Activated naive CD4-positive, alpha-beta T cell treated with anti-CD3 and anti-CD28 coated beads, Interleukin-2, amount 50 U/mL, for 72 hours (primary cell): ENCODE measurements around the gene SLC2A6. TPM values are rescaled to one million over a fixed set of nuclear protein-coding genes. Genes with fewer than 3 reads are reported as not detected.
A peak's percentile ranks its signal among the peaks of the same experiment; 100 is the strongest.

Source experiments
- ATAC-seq, 2 donors: fragments of 150-1000 bp; cut with Tn5 transposase; 2 replicates each; pipeline ENCODE4 v1.10.0; 2021; ENCODE audit warnings: mild to moderate bottlenecking in 2 of 2, moderate library complexity in 2 of 2
- DNase-seq, 2 donors: peaks; one replicate each; pipeline ENCODE4 v3.0.0; 2021 to 2022; ENCODE audit warnings: low spot score in 2 of 2
- H3K27ac Mint-ChIP-seq, 2 donors: one replicate each; pipeline ENCODE4 v1.8.0; 2022; ENCODE audit warnings: mild to moderate bottlenecking in 2 of 2, mixed read lengths in 2 of 2
- H3K36me3 Mint-ChIP-seq, 2 donors: one replicate each; pipeline ENCODE4 v1.8.0; 2022; ENCODE audit warnings: mixed read lengths in 2 of 2
- H3K9me3 Mint-ChIP-seq, 2 donors: one replicate each; pipeline ENCODE4 v1.8.0; 2022; ENCODE audit warnings: mixed read lengths in 2 of 2
- total RNA-seq, 2 donors: library from RNA; stranded (reverse); gene quantifications; one replicate each; pipeline ENCODE4 v1.2.3, GENCODE V29; 2022

SLC2A6 gene
- total RNA-seq, 2 donors from 2014 or later = 1.0 to 1.8 TPM

DNA sequence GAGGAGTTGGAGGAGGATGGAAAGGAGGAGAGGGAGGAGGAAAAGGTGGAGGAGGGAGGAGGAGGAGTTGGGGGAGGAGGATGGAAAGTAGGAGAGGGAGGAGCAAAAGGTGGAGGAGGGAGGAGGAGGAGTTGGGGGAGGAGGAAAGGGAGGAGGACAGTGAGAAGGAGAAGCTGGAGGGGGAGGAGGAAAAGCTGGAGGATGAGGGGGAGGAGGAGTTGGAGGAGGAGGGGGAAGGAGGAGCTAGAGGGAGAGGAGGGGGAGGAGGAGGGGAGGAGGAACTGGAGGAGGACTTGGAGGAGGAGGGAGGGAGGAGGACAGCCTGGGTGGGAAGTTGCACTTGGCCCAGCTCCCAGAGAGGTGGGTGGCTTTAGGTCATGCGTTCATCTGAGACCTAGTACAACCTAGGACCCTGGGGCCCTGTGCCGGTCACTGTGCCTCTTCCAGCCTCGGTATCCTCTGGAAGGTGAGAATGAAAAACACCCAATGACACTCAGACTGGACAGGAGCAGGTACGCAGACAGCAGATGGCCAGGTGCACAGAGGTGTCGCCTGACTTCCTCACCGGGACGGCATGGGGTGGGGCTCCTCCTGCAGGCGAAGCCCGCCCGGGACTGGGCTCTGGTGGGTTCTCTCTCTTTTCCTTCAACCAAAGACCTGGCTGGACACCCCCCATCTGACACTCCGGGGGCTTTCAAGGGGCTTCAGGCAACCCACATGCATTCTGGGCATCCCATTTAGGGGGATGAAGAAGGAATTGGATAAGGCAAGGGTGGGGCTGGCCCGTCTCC, 12.2 kb upstream of the SLC2A6 start:
- DNase-seq (no peak), ATAC-seq (no peak)
- Mint-ChIP-seq H3K36me3 (no peaks in the 10 kb centered on the region), H3K27ac (no peak overlapping the region), H3K9me3 (no peaks in the 10 kb centered on the region)

DNA sequence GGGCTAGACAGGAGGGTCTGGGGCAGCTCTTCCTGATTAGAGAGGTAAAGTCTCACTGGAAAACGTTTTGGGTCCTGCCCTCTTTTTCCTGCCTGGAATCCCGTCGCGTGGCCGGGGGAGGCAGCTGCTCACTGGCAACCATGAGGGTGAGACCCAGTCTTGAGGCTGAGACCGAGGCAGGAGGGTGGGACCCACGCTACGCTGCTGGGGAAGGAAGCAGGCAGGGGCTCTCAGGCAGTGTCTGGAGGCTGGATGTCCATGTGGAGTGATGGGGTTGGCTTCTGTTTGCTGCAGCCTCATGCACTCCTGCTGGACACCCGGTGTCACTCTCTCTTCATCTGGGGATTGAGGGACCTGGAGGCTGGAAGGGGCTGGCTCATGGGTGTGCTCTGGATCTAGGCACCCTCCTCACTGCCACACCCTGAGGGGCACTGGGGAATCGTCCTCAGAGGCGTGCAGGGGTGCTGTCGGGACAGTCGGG, 11.3 kb upstream of the SLC2A6 start:
- DNase-seq (no peak), ATAC-seq (no peak)
- no peaks in the 10 kb centered on the region for H3K9me3 Mint-ChIP-seq
- no peaks in the 10 kb centered on the region for H3K36me3 Mint-ChIP-seq
- H3K27ac Mint-ChIP-seq = no peak overlapping the region

DNA sequence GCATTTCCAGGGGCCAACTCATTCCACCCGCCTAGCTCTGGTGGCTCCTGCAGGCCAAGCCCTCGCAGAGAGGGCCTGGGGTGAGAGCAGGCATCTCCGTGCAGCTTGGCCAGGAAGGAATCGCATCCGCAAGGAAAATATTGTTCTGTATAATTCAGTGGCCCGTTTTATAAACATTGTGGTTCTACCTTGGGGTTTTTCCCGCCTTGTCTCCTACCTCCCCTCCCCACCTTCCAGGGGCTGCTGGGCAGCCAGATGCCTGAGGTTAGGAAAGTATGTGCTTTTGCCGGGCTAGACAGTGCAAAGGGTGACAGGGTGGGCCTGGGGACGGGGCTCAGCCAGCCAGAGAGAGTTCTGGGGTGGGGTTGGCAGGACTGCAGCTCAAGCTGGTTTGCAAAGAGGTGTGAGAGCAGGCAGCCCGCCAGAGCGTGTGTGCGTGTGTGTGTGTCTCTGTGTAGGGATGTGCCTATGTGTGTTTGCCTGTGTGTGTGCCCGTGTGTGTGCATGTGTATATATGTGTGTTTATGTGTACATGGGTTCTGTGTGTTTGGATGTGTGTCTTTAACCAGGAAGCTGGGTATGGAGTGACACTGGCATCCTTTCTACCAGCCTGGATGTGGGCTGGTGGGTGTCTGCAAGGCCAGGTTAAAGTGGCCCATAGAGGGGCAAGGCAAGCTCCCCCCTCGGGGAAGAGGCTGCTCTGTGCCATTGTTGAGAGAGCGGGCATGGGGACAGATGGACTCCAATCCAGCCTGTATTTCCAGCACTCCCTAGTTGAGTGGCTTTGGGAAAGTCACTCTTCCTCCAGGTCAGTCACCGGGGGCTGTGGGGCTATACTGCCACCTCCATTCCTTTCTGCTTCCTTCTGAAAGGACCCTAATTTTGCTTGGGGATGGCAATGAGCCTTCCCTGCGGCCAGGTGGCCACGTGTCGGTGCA, 10.6 kb upstream of the SLC2A6 start:
- no peaks in the 10 kb centered on the region for H3K36me3 Mint-ChIP-seq
- DNase-seq = no peak
- H3K27ac Mint-ChIP-seq = no peak overlapping the region
- no peaks in the 10 kb centered on the region for H3K9me3 Mint-ChIP-seq
- no peak for ATAC-seq

DNA sequence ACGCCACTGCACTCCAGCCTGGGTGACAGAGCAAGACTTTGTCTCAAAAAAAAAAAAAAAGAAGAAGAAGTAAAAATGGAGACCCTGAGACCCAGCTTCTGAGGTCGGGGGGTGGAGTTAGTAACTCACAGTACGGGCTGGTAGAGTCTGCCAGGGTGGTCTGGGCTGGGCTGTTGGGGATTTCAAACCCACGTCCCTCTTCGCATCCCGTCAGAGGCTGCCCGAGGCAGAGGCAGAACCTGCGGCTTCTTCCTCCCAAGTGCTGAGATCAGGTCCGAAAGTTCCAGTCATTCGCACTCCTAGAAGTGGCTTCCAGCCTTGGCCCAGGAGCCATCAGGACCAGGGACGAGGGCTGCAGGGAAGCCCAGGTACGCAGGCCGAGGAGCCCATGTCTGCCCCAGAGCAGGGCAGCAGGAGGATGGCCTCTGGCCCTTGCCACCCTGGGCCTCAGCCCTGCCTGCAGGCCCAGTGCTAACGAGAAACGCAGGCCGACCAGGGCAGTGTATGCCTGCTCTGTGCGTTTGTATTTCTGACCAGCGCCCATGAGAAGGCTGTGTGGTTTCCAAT, 9.9 kb upstream of the SLC2A6 start:
- H3K27ac Mint-ChIP-seq = no peak overlapping the region
- H3K36me3 Mint-ChIP-seq = no peaks in the 10 kb centered on the region
- H3K9me3 Mint-ChIP-seq = no peaks in the 10 kb centered on the region
- DNase-seq (no peak), ATAC-seq (no peak)

DNA sequence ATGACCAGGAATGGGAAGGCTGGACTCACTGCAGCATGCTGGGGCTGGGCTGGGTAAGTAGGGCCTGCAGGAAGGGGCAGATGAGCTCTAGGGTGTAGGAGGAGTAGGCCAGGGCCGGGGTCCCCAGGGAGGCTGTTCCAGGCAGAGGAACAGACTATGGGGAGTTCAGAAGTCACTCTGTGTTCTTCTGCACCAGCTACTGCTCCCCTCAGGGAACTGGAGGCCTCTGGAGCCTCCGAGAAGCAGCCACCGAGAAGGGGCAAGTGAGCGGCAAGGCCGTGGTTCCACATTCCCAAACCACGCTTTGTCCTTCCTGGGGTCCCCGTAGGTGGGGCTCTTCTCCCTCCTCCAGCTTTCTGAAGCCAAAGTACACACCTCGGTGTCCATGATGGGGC, 8.4 kb upstream of the SLC2A6 start:
- DNase-seq = no peak
- H3K27ac Mint-ChIP-seq = no peak overlapping the region
- ATAC-seq = no peak
- H3K9me3 Mint-ChIP-seq = no peaks in the 10 kb centered on the region
- no peaks in the 10 kb centered on the region for H3K36me3 Mint-ChIP-seq

- DNase-seq = peak in 1 of 2 donors; percentile 38
- Mint-ChIP-seq H3K9me3 (no peaks in the 10 kb centered on the region), H3K36me3 (no peaks in the 10 kb centered on the region), H3K27ac (no peak overlapping the region)
- peak; percentile 25 to 59 for ATAC-seq
Measured at GRCh38 chr9:133485531-133486260, 6.8 kb upstream of the SLC2A6 start.

- H3K9me3 Mint-ChIP-seq = no peaks in the 10 kb centered on the region
- H3K36me3 Mint-ChIP-seq = no peaks in the 10 kb centered on the region
- no peak for DNase-seq
Measured at GRCh38 chr9:133484671-133485437, 6.0 kb upstream of the SLC2A6 start.

GRCh38 chr9:133483611-133484010, 4.7 kb upstream of the SLC2A6 start:
- Mint-ChIP-seq H3K9me3 (no peaks in the 10 kb centered on the region), H3K36me3 (no peaks in the 10 kb centered on the region), H3K27ac (no peak overlapping the region)
- DNase-seq (no peak), ATAC-seq (no peak)

More at GRCh38 chr9:133484671-133485437, 6.0 kb upstream of the SLC2A6 start:
- no peak for ATAC-seq
- H3K27ac Mint-ChIP-seq = no peak overlapping the region

- ATAC-seq (peak in 1 of 2 donors; percentile 2), DNase-seq (no peak)
- no peak overlapping the region for H3K27ac Mint-ChIP-seq
- no peaks in the 10 kb centered on the region for H3K36me3 Mint-ChIP-seq
- no peaks in the 10 kb centered on the region for H3K9me3 Mint-ChIP-seq
Measured at GRCh38 chr9:133477992-133478850, 678 bp downstream of the SLC2A6 start.

DNA sequence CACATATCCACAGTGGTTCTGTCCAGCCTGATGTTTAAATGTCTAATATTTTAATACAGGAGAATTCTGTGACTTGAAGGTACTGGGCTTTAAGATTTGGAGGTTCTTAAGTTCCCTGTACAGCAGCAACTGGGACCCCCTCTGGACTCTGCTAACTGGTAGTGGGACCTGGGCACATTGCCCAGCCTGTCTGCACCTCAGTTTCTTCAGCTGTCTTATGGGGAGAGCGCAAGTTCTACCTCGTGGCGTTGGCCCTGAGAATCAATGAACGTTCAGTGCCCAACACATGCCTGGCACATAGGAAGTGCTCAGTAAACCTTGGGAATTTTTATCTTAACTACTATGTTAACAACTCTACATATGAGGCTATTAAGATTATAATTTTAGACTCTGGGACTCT, 1.4 kb downstream of the SLC2A6 start:
- DNase-seq (no peak), ATAC-seq (no peak)
- Mint-ChIP-seq H3K27ac (no peak overlapping the region), H3K9me3 (no peaks in the 10 kb centered on the region), H3K36me3 (no peaks in the 10 kb centered on the region)

- ATAC-seq = no peak
- no peaks in the 10 kb centered on the region for H3K9me3 Mint-ChIP-seq
- no peak for DNase-seq
- H3K36me3 Mint-ChIP-seq = no peaks in the 10 kb centered on the region
- no peak overlapping the region for H3K27ac Mint-ChIP-seq
Measured at GRCh38 chr9:133476941-133477340, 2.0 kb downstream of the SLC2A6 start.

DNA sequence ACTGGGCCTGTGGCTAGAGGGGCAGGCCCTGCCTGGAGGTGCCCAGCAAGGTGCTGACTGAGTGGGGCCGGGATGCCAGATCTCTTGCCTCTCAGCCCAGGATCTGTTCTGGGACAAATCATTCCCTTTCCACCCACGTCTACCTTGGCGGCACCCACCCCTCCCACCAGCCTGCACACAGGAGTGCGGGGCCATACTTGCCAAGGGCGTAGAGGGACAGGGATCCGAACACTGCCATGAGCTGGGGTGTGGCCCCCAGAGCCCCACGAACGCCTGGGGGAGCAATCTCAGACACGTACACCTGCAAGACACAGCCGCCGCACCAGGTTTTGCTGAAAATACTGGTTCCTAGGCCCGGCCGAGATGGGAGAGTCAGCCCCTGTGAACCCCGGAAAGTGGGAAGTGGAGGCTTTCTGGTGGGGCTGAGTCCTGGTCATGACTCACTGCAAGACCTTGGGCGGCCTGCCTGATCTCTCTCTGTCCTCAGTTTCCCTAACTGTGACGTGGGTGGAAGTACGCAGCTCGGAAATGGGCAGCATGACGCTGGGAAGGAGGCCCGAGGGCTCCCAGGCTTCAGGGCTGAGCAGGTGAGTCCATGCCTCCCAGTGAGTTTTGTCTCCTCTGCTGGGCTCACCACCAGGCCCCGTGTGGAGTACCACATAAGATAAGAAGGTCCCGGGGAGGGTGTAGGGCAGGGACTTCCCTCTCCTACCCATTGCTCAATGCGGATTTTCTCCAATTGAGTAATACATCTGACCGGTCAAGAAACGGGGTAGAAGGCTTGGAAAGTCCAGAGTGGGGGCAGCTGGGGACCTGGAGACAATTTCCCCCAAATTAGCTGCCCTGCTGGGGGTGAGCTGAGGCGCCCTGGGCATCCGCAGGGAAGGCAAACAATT, 2.6 kb downstream of the SLC2A6 start:
- ATAC-seq (no peak), DNase-seq (no peak)
- Mint-ChIP-seq H3K9me3 (no peaks in the 10 kb centered on the region), H3K36me3 (no peaks in the 10 kb centered on the region), H3K27ac (no peak overlapping the region)

- Mint-ChIP-seq H3K9me3 (no peaks in the 10 kb centered on the region), H3K27ac (no peak overlapping the region), H3K36me3 (no peaks in the 10 kb centered on the region)
- DNase-seq = no peak
- ATAC-seq = no peak
Measured at GRCh38 chr9:133475292-133476012, 3.4 kb downstream of the SLC2A6 start.

- no peak for DNase-seq
- no peak for ATAC-seq
- Mint-ChIP-seq H3K36me3 (no peaks in the 10 kb centered on the region), H3K27ac (no peak overlapping the region), H3K9me3 (no peaks in the 10 kb centered on the region)
Measured at GRCh38 chr9:133474853-133475252, 4.0 kb downstream of the SLC2A6 start.
